Measurements from ENCODE around the gene CAPRIN2.

Gene CAPRIN2

GRCh38 chr12:30694412-30695198 is 60.1 kb downstream of the CAPRIN2 start:
- TF ChIP-seq CTCF (conservative IDR thresholded peaks at IDR 0.05) (no peak), ZFX (IDR thresholded peaks at IDR 0.05) (no peak)
- H3K27ac ChIP-seq, result peak overlapping the region; percentile 89

GRCh38 chr12:30692470-30692869 is 62.3 kb downstream of the CAPRIN2 start:
- H3K27ac ChIP-seq, result no peak overlapping the region
- TF ChIP-seq ZFX (IDR thresholded peaks at IDR 0.05) (no peak), CTCF (conservative IDR thresholded peaks at IDR 0.05) (no peak)

GRCh38 chr12:30691122-30691879 is 63.5 kb downstream of the CAPRIN2 start:
- TF ChIP-seq ZFX (IDR thresholded peaks at IDR 0.05), result no peak
- no peak for TF ChIP-seq CTCF (conservative IDR thresholded peaks at IDR 0.05)
- no peak overlapping the region for H3K27ac ChIP-seq

GRCh38 chr12:30687265-30687986 is 67.3 kb downstream of the CAPRIN2 start:
- TF ChIP-seq ZFX (IDR thresholded peaks at IDR 0.05) (no peak), CTCF (conservative IDR thresholded peaks at IDR 0.05) (no peak)

GRCh38 chr12:30679241-30679640 is 75.5 kb downstream of the CAPRIN2 start:
- no peak overlapping the region for H3K27ac ChIP-seq
- TF ChIP-seq CTCF (conservative IDR thresholded peaks at IDR 0.05) (no peak), ZFX (IDR thresholded peaks at IDR 0.05) (no peak)

More at GRCh38 chr12:30687265-30687986, 67.3 kb downstream of the CAPRIN2 start:
- no peak overlapping the region for H3K27ac ChIP-seq

- TF ChIP-seq ZFX (IDR thresholded peaks at IDR 0.05) (no peak), CTCF (conservative IDR thresholded peaks at IDR 0.05) (no peak)
- no peak overlapping the region for H3K27ac ChIP-seq
Observed at GRCh38 chr12:30678221-30678620, 76.5 kb downstream of the CAPRIN2 start.

Data from C4-2B (cell line).